Prostate gland (tissue), 2 donors: Measurements from ENCODE around the gene ALDH1B1.

ENCODE experiments used
- POLR2A ChIP-seq: fragments of 450-650 bp; IDR thresholded peaks from one replicate; pipeline ENCODE4 v1.6.1; 2016; ENCODE audit warnings: antibody characterized with exemption, mild to moderate bottlenecking
- POLR2AphosphoS5 ChIP-seq: sonication (generic); formaldehyde crosslinking; IDR thresholded peaks from one replicate; pipeline ENCODE4 v1.6.1; 2017; ENCODE audit warnings: antibody characterized with exemption
- TF ChIP-seq, protein P1 (sequence below), 4 experiments: fragments of 200-600 bp in 2 of 4; fragments of 450-650 bp in 2 of 4; sonication (generic) in 2 of 4; IDR thresholded peaks; 1 replicate in 3 of 4; 2 replicates in 1 of 4; pipeline ENCODE4 v1.5.1; 2016 to 2019; ENCODE audit warnings: antibody characterized with exemption in 4 of 4, mild to moderate bottlenecking in 2 of 4, moderate library complexity in 2 of 4

DNA sequence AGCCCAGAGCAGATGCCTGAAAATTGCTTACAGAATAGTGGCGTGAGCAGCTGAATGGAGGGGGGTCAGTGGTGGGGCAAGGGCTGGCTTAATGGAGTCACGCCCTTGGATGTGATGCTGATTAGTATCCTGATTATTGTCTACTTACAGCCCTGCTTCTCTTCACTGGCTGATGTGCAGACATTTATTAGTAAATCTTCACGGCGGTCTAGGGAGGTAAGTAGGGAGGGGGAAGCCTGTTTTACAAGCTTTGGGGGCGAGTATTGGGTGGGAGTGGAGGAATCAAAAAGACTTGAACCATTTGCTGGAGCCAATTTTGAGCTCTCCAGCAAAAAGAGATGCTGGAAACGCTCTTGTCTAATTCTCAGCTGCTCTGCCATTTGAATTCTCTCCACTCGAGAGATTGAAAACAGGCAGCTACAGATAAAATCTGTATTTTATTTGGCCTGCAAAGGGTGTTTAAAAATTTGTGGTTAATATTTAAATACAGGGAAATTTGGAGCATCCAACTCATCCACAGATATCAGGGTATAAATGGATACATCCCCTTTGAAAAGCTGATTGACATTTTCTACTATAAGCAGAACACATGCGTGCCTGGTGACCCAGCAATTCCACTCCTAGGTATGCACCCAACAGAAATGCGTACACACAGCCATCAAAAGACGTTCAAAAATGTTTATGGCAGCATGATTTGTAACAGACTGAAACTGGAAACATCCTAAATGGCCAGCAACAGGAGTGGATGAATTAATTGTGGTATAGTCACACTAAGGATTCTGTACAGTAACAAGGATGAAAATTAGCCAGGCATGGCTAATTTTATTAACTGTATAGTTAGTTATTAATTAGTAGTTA lies 19.5 kb upstream of the ALDH1B1 start:
- TF ChIP-seq POLR2AphosphoS5 (no peak), POLR2A (no peak)
- TF ChIP-seq, protein P1, sequence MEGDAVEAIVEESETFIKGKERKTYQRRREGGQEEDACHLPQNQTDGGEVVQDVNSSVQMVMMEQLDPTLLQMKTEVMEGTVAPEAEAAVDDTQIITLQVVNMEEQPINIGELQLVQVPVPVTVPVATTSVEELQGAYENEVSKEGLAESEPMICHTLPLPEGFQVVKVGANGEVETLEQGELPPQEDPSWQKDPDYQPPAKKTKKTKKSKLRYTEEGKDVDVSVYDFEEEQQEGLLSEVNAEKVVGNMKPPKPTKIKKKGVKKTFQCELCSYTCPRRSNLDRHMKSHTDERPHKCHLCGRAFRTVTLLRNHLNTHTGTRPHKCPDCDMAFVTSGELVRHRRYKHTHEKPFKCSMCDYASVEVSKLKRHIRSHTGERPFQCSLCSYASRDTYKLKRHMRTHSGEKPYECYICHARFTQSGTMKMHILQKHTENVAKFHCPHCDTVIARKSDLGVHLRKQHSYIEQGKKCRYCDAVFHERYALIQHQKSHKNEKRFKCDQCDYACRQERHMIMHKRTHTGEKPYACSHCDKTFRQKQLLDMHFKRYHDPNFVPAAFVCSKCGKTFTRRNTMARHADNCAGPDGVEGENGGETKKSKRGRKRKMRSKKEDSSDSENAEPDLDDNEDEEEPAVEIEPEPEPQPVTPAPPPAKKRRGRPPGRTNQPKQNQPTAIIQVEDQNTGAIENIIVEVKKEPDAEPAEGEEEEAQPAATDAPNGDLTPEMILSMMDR (IDR thresholded peaks at IDR 0.05): no peak
